IPS-20b (cell line): ENCODE results near the gene PYGO1.

ENCODE experiments used
- H3K27ac ChIP-seq: one replicate; pipeline ENCODE4 v1.5.1; 2013; ENCODE audit warnings: low read length
- H3K27me3 ChIP-seq: 2 replicates; pipeline ENCODE4 v1.6.1; 2013; ENCODE audit warnings: mild to moderate bottlenecking, low read length, inconsistent platforms; ENCODE audit not compliant: insufficient read depth
- H3K36me3 ChIP-seq: 2 replicates; pipeline ENCODE4 v1.6.1; 2013; ENCODE audit warnings: low read depth, mild to moderate bottlenecking, inconsistent platforms, low read length, moderate library complexity; ENCODE audit not compliant: insufficient read depth
- H3K4me1 ChIP-seq: 2 replicates; pipeline ENCODE4 v1.6.1; 2013; ENCODE audit warnings: mild to moderate bottlenecking, control low read depth, inconsistent platforms, low read length, moderate library complexity; ENCODE audit not compliant: insufficient read depth
- H3K4me3 ChIP-seq: 2 replicates; pipeline ENCODE4 v1.5.1; 2013; ENCODE audit warnings: mild to moderate bottlenecking, low read length, inconsistent platforms
- H3K9ac ChIP-seq: 2 replicates; pipeline ENCODE4 v1.6.1; 2013; ENCODE audit warnings: low read depth, mild to moderate bottlenecking, inconsistent platforms, low read length, moderate library complexity
- H3K9me3 ChIP-seq: 2 replicates; pipeline ENCODE4 v1.6.1; 2013; ENCODE audit warnings: mild to moderate bottlenecking, low read depth, low read length, inconsistent platforms; ENCODE audit not compliant: insufficient read depth

Gene PYGO1

GRCh38 chr15:55564347-55565145 is 23.6 kb downstream of the PYGO1 start:
- no peaks in the 10 kb centered on the region for H3K4me1 ChIP-seq
- no peak overlapping the region for H3K27ac ChIP-seq
- no peaks in the 10 kb centered on the region for H3K9me3 ChIP-seq
- H3K4me3 ChIP-seq, result no peak overlapping the region
- H3K36me3 ChIP-seq, result no peaks in the 10 kb centered on the region
- H3K27me3 ChIP-seq, result no peaks in the 10 kb centered on the region
- no peak overlapping the region for H3K9ac ChIP-seq

GRCh38 chr15:55562601-55563000 is 25.5 kb downstream of the PYGO1 start:
- Histone ChIP-seq H3K27me3 (no peaks in the 10 kb centered on the region), H3K9me3 (no peaks in the 10 kb centered on the region), H3K4me1 (no peaks in the 10 kb centered on the region), H3K4me3 (no peak overlapping the region), H3K36me3 (no peaks in the 10 kb centered on the region), H3K27ac (no peak overlapping the region), H3K9ac (no peak overlapping the region)

GRCh38 chr15:55555089-55555488 is 33.1 kb downstream of the PYGO1 start:
- no peak overlapping the region for H3K4me3 ChIP-seq
- peaks cover 18% of the 10 kb centered on the region for H3K9me3 ChIP-seq
- H3K9ac ChIP-seq, result no peak overlapping the region
- peaks cover 5% of the 10 kb centered on the region; the same call in 1 of the 2 replicates for H3K4me1 ChIP-seq
- no peaks in the 10 kb centered on the region for H3K36me3 ChIP-seq
- H3K27ac ChIP-seq, result no peak overlapping the region
- no peaks in the 10 kb centered on the region for H3K27me3 ChIP-seq

- Histone ChIP-seq H3K27ac (no peak overlapping the region), H3K9ac (no peak overlapping the region), H3K4me1 (peaks cover 5% of the 10 kb centered on the region; the same call in 1 of the 2 replicates), H3K27me3 (no peaks in the 10 kb centered on the region), H3K9me3 (peaks cover 18% of the 10 kb centered on the region), H3K4me3 (no peak overlapping the region), H3K36me3 (no peaks in the 10 kb centered on the region)
Observed at GRCh38 chr15:55552926-55553325, 35.2 kb downstream of the PYGO1 start.

GRCh38 chr15:55552451-55552850 is 35.7 kb downstream of the PYGO1 start:
- Histone ChIP-seq H3K36me3 (no peaks in the 10 kb centered on the region), H3K9me3 (peaks cover 18% of the 10 kb centered on the region), H3K4me3 (no peak overlapping the region), H3K4me1 (peaks cover 5% of the 10 kb centered on the region; the same call in 1 of the 2 replicates), H3K27ac (no peak overlapping the region), H3K27me3 (no peaks in the 10 kb centered on the region), H3K9ac (no peak overlapping the region)

GRCh38 chr15:55549305-55549704 is 38.8 kb downstream of the PYGO1 start:
- Histone ChIP-seq H3K4me3 (no peak overlapping the region), H3K27ac (no peak overlapping the region), H3K4me1 (peaks cover 5% of the 10 kb centered on the region; the same call in 1 of the 2 replicates), H3K36me3 (no peaks in the 10 kb centered on the region), H3K27me3 (no peaks in the 10 kb centered on the region), H3K9ac (no peak overlapping the region), H3K9me3 (no peaks in the 10 kb centered on the region)

GRCh38 chr15:55546718-55547117 is 41.4 kb downstream of the PYGO1 start:
- H3K36me3 ChIP-seq, result no peaks in the 10 kb centered on the region
- H3K4me1 ChIP-seq, result no peaks in the 10 kb centered on the region
- no peak overlapping the region for H3K9ac ChIP-seq
- H3K27me3 ChIP-seq, result no peaks in the 10 kb centered on the region
- H3K27ac ChIP-seq, result no peak overlapping the region
- no peak overlapping the region for H3K4me3 ChIP-seq
- no peaks in the 10 kb centered on the region for H3K9me3 ChIP-seq

- H3K9ac ChIP-seq, result no peak overlapping the region
- H3K4me1 ChIP-seq, result no peaks in the 10 kb centered on the region
- H3K9me3 ChIP-seq, result no peaks in the 10 kb centered on the region
- no peaks in the 10 kb centered on the region for H3K36me3 ChIP-seq
- H3K27ac ChIP-seq, result no peak overlapping the region
- no peaks in the 10 kb centered on the region for H3K27me3 ChIP-seq
- no peak overlapping the region for H3K4me3 ChIP-seq
Observed at GRCh38 chr15:55535436-55535835, 52.7 kb downstream of the PYGO1 start.

- H3K36me3 ChIP-seq, result no peaks in the 10 kb centered on the region
- H3K9me3 ChIP-seq, result no peaks in the 10 kb centered on the region
- H3K27me3 ChIP-seq, result no peaks in the 10 kb centered on the region
- H3K4me1 ChIP-seq, result no peaks in the 10 kb centered on the region
- no peak overlapping the region for H3K4me3 ChIP-seq
- H3K27ac ChIP-seq, result no peak overlapping the region
- no peak overlapping the region for H3K9ac ChIP-seq
Observed at GRCh38 chr15:55532944-55533343, 55.2 kb downstream of the PYGO1 start.

- H3K36me3 ChIP-seq, result no peaks in the 10 kb centered on the region
- H3K27me3 ChIP-seq, result peaks cover 12% of the 10 kb centered on the region
- H3K9me3 ChIP-seq, result no peaks in the 10 kb centered on the region
- no peak overlapping the region for H3K27ac ChIP-seq
- H3K4me1 ChIP-seq, result no peaks in the 10 kb centered on the region
- H3K9ac ChIP-seq, result no peak overlapping the region
- no peak overlapping the region for H3K4me3 ChIP-seq
Observed at GRCh38 chr15:55530861-55531313, 57.3 kb downstream of the PYGO1 start.

GRCh38 chr15:55528812-55529211 is 59.3 kb downstream of the PYGO1 start:
- Histone ChIP-seq H3K36me3 (no peaks in the 10 kb centered on the region), H3K27ac (no peak overlapping the region), H3K4me3 (no peak overlapping the region), H3K9me3 (no peaks in the 10 kb centered on the region), H3K27me3 (peaks cover 12% of the 10 kb centered on the region), H3K9ac (no peak overlapping the region), H3K4me1 (no peaks in the 10 kb centered on the region)

- no peak overlapping the region for H3K9ac ChIP-seq
- H3K36me3 ChIP-seq, result no peaks in the 10 kb centered on the region
- H3K4me3 ChIP-seq, result no peak overlapping the region
- H3K4me1 ChIP-seq, result no peaks in the 10 kb centered on the region
- H3K27me3 ChIP-seq, result peaks cover 12% of the 10 kb centered on the region
- no peak overlapping the region for H3K27ac ChIP-seq
- H3K9me3 ChIP-seq, result no peaks in the 10 kb centered on the region
Observed at GRCh38 chr15:55527150-55527549, 61.0 kb downstream of the PYGO1 start.
